Superior temporal gyrus (tissue), 1 donor: ENCODE data around the gene ACTC1.

Source experiments
- DNase-seq: peaks from one replicate; pipeline ENCODE4 v3.0.0-alpha.2; 2016; ENCODE audit errors: extremely low spot score

ACTC1 gene

DNA sequence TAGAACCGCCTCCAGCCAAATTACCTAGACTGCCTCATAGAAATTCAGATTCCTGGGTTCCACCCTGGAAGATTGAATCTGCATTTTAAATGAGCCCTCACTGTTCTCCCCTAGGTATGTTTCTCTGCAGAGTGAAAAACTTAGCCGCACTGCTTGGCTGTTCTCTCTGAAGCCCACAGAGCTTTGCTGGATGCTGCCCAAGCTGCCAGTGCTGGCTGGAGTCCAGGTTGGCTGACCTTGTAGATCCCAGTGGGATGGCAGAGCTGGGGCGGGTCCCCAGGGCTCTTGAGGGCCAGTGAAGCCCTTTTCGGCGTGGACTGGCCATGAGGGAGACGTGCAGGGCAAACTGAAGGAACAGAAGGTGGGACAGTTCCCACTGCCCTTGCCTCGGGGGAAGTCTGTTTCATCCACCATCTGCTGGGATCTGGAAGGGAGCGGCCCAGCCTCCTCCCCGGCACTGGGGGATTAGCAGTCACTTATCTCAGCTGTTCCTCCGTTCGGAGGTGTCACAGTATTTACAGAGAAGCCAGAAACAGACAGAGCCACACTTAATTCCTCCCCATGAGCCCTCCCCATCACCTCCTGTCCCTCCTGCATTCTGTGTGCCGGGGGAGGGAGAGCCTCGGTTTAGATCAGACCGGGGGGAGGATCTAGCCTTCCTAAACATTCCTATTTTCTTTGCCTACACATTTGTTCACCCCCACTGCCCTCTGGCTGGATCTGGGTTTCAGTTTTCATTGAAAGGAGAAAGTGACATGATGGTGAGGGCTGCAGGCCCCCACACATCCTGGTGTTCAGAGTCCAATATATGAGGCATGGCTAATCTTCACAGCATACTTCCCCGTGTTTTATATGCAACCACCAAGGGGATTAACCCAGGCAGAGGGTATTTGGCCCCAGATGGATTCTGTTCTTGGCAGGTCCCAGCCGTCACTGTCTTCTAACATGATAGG is 4.1 kb upstream of the ACTC1 start:
- DNase-seq: no peak

DNA sequence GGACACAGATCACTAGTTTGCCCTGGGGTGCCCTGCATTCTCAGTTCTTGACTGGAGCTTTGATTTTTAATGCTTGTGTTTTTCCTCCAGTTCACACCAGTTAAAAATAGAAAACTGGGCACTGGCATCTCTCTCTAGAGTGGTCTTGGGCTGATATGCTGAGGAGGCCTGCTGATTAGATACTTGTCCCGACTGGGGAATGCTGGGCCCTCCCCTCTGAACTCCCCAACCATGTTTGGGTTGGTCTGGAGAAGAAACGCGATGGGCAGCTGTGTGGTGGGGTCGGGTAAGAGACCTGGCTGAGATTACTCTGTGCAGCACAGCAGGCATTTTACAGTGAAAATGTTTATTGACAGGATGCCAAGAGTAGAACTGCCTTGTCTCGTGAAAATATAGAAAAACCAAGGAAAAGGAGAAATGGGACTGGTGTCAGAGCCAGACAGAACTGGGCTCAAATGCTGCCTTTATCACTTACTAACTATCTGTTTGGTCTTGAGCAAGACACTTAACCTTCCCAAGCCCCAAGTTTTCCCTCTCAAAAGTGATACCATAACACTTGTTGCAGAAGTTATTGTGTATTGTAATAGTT is 1.6 kb upstream of the ACTC1 start:
- DNase-seq: no peak

DNA sequence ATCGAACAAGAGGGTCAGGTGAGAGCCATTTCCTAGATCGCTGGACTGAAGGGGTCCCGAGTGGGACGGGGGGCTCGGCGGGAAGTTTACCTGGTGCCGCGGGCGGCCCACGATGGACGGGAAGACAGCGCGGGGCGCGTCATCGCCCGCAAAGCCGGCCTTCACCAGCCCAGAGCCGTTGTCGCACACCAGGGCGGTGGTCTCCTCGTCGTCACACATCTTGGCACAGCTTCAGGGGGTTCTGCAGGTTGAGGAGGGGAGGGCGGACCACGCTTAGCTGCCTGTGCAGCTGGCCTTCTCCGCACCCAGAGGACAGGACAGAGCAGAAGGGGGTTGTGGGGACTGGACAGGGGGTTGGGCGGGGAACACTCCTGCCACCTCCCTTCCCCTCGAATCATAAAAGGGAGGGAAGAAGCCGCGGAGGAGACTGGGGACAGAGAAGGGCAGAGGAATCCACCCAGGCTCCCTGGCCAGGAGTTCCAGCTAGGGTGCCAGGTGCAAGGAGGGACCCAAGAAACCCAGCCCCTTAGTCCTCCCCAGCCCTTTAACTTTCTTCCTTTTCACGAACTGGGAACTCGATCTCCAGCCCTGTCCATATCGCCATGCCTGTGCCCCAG is 651 bp downstream of the ACTC1 start:
- no peak for DNase-seq

DNA sequence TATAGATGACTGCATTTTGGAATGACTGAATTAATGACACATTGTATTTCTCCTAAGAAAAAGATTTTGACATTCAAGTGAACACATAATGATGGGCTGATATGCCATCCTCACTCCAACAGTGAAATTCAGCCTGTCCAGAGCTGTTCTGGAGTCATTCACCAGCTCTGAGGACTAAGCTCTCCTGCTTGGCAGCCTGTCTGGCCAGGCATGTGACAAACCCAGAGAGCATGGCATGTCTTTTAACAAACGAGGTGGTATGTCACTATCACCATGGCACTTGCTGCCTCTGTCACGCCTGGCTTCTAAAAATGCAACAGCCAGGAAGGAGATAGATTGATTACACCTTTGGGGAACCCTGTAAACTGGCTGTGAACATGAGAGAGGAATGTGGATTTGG is 1.4 kb downstream of the ACTC1 start:
- no peak for DNase-seq

DNA sequence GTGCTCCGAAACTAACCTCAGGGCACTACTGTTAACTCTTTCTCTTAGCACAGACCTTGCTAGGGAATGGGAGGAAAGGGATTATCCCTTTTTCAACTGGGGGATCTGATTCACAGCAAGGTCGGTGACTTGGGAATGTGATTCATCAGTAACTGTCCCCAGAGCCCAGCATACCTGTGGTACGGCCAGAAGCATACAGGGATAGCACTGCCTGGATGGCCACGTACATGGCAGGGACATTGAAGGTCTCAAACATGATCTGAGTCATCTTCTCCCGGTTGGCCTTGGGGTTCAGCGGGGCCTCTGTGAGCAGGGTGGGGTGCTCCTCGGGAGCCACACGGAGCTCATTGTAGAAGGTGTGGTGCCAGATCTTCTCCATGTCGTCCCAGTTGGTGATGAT is 2.3 kb downstream of the ACTC1 start:
- DNase-seq: no peak

DNA sequence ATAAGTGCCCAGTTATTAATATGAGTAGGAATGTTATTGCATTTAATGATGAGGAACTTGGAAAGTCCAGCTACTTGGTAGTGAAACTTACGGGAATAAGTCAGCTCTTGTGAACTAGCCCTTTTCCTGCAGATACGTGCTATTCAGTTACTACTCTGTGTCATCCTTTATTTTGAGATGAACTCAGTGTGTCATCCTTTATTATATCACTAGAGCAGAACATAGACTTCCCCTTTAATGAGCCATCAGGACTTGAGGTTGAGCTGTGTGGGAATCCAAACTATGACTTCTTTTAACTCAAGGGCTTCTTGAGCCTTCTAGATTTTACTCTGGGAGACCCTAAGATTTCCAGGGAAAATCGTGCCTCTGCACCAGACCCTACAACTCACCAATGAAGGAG is 3.6 kb downstream of the ACTC1 start:
- no peak for DNase-seq

DNA sequence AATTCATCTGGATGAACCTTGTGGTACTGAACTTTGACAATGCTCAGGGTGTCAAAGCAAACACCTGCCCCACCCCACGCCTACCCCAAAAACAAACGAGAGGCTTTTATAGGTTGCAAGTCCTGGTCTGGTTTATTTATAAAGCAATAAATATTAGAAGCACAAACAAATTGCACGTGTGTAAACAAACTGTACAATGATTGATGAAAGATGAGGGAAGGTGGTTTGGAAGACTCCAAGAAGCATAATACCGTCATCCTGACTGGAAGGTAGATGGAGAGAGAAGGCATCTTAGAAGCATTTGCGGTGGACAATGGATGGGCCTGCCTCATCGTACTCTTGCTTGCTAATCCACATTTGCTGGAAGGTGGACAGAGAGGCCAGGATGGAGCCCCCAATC is 5.2 kb downstream of the ACTC1 start:
- no peak for DNase-seq

DNA sequence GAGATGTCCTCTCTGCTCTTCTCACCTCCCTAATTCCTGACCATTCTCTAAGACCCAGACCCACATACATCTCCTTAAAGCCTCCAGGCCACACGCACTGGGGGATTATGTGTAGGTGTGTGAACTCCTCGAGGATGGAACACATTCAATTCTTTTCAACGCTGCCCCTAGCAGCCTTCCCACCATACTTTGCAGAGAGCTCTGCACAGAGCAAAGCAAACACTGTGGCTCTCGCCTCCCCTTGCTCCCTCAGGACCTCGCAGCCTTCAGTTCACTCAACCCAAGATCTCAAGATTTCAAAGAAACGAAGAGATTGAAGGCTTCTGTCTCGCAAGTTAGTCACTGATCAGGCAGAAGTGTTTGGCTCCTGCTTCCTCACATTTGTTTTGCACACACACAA is 6.0 kb downstream of the ACTC1 start:
- no peak for DNase-seq

DNA sequence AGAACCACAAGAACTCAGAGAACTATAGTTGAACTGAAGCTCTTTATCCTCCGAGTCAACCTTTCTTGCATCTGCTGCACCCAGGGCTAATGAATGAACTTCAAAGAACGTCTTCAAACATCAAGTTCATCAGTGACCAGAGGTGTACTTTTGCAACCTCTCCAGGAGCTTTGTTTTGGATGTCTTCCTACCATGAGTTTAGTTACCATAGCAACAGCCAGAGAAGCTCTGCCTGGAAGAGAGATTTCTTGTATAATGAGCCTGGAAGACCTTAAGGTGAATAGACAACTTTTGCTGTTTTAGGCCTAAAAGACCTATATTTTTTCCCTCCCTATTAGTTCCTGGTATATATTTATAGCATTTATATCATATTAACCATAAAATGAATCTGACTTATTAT is 9.1 kb downstream of the ACTC1 start:
- DNase-seq: no peak

DNA sequence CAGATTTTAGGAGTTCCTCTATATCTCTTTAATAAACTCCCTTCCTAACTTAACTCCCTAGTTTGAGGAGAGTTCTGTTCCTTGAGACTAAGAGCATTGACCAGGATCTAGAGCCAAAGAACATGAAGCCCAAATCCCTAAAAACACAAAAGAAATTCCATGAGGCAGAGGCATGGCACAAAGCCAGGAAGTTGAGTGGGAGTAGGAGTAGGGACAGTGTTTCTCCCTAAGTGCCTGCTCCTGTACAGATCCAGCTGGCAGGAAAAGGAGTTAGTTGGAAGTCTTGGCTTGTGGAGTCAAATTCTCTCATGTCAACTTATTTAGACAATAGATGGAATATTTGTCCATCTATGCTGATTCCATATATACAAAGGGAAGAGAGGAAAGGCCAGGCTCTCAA is 11.4 kb downstream of the ACTC1 start:
- no peak for DNase-seq

DNA sequence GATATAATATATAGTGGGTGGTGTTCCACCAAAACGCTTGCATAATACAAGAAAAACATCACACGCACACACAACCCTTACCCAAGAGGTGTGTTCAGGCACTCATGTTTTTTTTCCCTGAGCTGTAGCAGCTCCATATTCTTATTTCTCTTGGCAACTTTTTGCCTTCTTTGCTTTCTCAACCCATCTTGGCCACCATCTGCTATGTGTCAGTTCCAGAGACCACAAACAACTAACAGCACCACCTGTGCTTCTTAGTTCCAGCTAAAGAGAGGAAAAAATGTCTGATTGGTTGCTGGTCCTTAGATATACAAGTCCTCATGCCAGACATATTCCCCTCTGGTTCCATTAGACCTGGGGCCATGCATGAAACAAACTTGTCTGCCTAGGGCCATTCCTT is 11.9 kb downstream of the ACTC1 start:
- no peak for DNase-seq

DNA sequence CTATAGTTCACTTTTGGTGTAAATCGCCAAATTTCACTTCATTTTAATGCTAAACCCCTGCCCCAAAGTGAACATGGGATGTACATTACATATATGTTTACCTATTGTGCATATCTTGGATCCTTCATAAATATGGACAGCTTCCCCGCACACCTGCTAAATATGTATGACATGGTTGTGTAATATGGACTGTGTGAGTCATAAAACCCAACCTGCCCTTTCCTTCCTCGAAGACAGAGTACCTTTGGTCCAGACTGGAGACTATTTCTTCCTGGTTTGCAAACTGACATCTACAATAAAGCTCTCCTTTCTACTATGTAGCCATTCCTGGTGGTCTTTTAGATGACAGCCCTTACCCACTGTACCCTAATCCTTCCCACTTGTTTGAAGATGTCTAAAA is 12.4 kb downstream of the ACTC1 start:
- no peak for DNase-seq

DNA sequence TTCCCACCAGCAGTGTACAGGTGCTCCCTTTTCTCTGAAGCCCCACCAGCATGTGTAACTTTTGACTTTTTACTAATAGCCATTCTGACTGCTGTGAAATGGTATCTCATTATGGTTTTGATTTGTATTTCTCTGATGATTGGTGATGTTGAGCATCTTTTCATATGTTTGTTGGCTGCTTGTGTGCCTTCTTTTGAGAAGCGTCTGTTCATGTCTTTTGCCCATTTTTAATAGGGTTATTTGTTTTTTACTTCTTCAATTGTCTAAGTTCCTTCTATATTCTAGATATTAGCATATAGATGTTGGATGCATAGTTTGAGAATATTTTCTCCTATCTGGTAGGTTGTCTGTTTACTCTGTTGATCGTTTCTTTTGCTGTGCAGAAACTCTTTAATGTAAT is 14.6 kb downstream of the ACTC1 start:
- no peak for DNase-seq

DNA sequence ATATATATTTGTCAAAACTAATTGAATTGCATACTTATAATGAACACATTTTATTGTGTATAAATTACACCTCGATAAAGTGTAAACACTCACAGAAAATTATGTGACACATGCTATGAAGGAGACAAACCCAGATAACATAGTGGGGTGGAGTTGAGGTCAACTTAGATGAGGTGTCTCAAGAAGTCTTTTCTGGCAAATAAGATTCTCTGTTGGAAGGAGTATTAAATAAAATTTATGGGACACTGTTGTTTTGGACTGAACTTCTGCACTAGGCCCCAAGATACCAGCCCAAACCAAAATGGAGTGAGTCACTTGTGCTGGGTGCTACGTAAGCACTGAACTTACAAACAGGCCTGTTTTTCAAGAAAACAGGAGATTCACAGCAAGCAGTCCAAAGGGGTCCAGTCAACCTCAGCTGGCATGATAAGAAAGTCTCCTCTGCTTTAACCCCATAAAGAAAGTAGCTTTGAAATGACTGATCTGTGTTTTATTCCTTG is 18.7 kb downstream of the ACTC1 start:
- DNase-seq: no peak

DNA sequence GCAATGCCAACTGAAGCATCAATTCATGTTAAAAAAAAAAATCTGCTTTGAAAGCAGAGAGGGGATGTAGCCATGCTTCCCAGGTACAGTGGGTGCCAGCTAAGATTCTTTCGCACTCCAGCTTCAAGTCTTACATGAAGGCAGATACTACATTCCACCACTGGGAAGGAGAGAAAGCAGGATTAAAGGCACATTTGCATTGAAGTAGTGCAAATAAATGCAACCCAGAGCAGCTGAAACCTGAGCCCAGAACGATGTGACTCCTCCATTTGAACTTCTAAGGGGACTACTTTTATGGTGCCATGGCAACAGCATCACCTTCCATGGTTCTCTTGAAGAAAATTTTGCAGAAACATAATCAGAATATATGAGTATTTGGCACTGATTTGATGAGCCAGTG is 21.4 kb downstream of the ACTC1 start:
- DNase-seq: no peak

DNA sequence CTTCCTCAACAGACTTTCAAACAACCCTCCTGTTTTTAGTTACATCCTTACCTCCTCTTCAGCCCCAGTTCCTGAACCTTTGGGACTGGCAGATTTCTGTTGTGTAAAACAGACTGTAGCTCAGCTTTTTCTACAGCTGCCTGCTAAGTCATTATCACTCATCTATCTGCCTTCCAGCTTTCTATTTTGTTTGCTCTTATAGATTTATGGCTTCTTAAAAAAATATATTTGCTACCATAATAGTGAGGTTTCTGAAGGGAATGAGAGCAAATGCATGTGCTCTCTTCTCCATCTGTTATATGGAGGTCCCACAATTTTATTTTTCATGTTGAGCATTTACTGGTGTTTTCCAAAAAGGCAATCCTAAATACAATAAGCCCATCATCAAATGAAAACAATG is 22.3 kb downstream of the ACTC1 start:
- no peak for DNase-seq

DNA sequence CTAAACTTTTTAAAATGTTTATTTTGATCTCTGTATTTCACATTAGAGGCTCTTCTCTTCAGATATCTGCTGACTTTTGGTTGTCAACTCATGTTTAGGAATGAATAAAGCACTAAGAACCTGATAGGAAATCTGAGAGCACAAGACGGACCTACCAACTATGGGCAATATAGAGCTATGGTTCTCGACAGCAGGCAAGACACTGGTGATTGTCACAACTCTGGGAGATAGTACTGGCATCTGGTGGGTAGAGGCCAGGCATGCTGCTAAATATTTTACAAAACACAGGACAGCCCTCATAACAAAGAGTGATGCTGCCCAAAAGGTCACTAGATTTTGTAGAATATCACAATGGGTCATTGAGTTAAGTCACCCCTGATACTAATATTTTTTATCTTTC is 23.0 kb downstream of the ACTC1 start:
- DNase-seq: no peak

DNA sequence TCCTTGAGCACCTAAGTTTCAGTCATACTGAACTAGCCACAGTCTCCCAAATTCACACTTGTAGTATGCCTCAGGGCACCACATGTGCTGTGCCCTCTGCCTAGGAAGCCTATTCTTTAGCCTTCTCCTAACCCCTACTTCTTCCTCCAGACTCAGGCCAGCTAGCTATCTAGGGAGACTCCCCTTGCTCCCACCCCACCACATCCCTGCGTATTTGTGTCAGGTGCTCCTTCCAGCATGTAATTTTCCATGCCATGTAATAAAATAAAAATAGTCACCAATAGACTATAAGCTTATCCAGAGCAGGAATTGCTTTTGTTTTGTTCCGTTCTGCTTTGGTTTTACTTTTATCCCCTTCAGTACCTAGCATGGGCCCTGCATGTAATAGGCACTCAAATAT is 25.6 kb downstream of the ACTC1 start:
- DNase-seq: no peak

DNA sequence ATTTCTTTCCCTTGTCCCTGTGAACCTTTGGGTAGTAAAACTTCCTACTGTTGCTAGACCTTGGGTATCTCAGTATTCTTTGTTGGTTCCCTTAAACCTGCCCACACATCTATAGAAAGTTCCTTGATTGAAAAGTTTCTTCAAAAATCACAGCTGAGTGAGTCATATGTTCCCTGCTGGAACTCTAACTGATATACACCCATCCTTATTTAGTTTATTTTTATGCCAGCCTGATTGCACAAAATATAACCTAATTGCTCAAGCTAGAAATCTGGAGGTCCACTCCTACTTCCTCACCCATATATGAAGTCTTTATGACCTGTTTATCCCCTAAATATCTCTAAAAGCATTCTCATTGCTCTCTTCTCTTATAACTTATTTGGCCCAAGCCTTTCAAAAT is 26.8 kb downstream of the ACTC1 start:
- no peak for DNase-seq

DNA sequence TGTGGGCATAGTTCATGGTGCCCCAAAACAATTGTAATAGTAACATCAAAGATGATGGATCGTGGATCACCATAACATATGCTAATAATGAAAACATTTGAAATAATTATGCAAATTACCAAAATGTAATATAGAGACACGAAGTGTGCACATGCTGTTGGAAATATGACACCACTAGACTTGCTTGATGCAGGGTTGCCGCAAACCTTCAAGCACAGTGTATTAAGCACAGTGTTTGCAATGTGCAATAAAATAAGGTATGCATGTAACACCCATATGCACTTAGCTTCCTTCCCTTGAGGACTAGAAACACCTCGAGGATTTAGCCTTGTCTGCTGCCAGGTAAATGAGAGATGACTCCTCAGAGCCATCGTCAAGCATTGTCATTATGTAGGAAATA is 29.6 kb downstream of the ACTC1 start:
- DNase-seq: no peak

DNA sequence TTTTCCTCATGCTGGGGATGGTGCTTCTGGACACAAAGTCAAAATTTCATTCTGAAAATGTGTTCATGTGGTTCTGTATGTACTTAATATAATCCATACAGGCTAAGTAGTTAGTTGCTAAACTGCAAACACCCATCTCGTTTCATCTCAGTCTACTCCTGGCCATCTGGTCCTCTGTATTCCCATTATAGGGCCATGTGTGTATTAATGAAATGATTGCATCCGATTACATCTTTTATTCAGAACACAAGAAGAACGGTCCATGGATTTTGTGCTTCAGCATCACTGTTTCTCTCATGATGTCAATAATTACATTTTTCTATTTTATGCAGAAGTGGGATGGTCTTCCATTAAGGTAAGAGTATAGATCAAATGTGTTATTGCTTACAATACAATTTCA is 34.4 kb downstream of the ACTC1 start:
- DNase-seq: no peak

DNA sequence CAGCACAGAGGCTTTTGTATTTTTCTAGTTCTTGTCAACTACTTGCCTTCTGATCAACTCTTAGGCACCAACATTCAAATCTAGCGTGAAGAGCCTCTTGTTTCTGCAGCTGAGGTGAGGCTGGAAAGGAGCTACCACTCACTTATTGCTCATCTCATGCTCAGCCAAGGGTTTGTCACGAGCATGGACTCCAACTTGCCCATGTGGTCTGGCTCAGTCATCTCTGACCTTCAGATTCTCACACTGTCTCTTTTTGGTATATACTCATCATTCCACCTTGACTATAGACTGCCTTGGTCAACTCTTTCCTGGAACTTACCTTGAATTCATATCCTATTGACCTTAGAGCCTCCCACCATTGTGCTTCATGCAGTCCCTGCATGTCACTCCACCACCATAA is 35.4 kb downstream of the ACTC1 start:
- no peak for DNase-seq

DNA sequence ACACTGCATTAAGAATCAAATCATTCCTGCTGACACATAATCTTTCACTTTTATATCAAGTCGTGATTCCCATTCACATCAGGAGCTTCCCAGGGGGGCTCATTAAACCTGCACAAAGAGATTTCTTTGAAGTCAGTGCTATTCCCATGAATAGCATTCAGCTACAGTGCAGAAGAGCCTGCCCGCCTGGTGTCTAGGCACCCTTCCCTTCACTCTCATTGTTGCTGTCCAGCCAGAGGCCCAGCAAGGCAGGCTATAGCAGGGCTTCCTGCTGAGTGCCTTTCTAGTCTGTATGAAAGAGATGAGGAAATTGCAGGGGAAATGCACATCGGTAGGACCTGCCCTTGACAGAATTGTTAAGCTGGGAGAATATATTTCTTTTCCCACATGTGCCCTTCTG is 36.0 kb downstream of the ACTC1 start:
- no peak for DNase-seq
